Measurements from ENCODE around the gene LRRC52. TPM values are rescaled to one million over a fixed set of nuclear protein-coding genes. Genes with fewer than 3 reads are reported as not detected.

The LRRC52 gene
- total RNA-seq, 2 donors from 2014 or later: not detected

DNA sequence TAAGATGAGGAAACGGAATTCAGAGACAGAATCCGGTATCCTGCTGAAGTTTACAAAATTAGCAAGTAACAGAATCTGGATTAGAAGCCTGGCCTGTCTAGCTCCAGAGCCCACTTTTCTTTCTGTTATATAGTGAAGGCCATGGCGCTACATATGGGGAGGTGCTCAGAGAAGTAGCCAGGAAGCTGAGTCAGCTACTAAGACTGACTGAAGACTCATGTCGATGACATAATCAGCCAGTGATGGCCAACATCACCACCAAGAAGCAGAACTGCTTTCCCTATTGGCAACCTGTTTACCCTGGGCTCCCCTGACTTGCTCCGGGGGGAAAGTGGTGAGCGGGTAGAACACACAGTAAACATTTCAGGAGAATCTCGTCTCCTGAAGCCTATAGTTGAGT is 18.8 kb downstream of the LRRC52 start:
- TF ChIP-seq, protein P1, sequence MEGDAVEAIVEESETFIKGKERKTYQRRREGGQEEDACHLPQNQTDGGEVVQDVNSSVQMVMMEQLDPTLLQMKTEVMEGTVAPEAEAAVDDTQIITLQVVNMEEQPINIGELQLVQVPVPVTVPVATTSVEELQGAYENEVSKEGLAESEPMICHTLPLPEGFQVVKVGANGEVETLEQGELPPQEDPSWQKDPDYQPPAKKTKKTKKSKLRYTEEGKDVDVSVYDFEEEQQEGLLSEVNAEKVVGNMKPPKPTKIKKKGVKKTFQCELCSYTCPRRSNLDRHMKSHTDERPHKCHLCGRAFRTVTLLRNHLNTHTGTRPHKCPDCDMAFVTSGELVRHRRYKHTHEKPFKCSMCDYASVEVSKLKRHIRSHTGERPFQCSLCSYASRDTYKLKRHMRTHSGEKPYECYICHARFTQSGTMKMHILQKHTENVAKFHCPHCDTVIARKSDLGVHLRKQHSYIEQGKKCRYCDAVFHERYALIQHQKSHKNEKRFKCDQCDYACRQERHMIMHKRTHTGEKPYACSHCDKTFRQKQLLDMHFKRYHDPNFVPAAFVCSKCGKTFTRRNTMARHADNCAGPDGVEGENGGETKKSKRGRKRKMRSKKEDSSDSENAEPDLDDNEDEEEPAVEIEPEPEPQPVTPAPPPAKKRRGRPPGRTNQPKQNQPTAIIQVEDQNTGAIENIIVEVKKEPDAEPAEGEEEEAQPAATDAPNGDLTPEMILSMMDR (IDR thresholded peaks at IDR 0.05): no peak
- Histone ChIP-seq H3K9me3 (no peaks in the 10 kb centered on the region), H3K4me3 (no peak overlapping the region), H3K36me3 (no peaks in the 10 kb centered on the region), H3K27me3 (replicated peaks; ENCODE audit: insufficient read depth) (no peaks in the 10 kb centered on the region), H3K4me1 (ENCODE audit: control insufficient read depth in 1 of 2, low read depth in 2 of 2) (no peaks in the 10 kb centered on the region), H3K27ac (no peak overlapping the region)
- DNase-seq (ENCODE audit: low spot score) (no peak), ATAC-seq (ENCODE audit: insufficient number of reproducible peaks, low FRiP score, low read depth) (no peak)

- no peaks in the 10 kb centered on the region for H3K4me1 ChIP-seq (ENCODE audit: control insufficient read depth in 1 of 2, low read depth in 2 of 2)
- H3K27ac ChIP-seq: no peak overlapping the region
- DNase-seq (ENCODE audit: low spot score) (no peak), ATAC-seq (ENCODE audit: insufficient number of reproducible peaks, low FRiP score, low read depth) (no peak)
- no peaks in the 10 kb centered on the region for H3K9me3 ChIP-seq
- no peak overlapping the region for H3K4me3 ChIP-seq
- TF ChIP-seq, protein P1 (IDR thresholded peaks at IDR 0.05): no peak
- no peaks in the 10 kb centered on the region for H3K27me3 ChIP-seq (replicated peaks; ENCODE audit: insufficient read depth)
- no peaks in the 10 kb centered on the region for H3K36me3 ChIP-seq
Observed at GRCh38 chr1:165563551-165563950, 19.8 kb downstream of the LRRC52 start.

GRCh38 chr1:165564561-165564960 is 20.8 kb downstream of the LRRC52 start:
- no peak for DNase-seq (ENCODE audit: low spot score)
- Histone ChIP-seq H3K4me1 (ENCODE audit: control insufficient read depth in 1 of 2, low read depth in 2 of 2) (no peaks in the 10 kb centered on the region), H3K27me3 (replicated peaks; ENCODE audit: insufficient read depth) (no peaks in the 10 kb centered on the region), H3K27ac (no peak overlapping the region), H3K4me3 (no peak overlapping the region), H3K36me3 (no peaks in the 10 kb centered on the region), H3K9me3 (no peaks in the 10 kb centered on the region)
- ATAC-seq (ENCODE audit: insufficient number of reproducible peaks, low FRiP score, low read depth): no peak
- TF ChIP-seq, protein P1 (IDR thresholded peaks at IDR 0.05): no peak

DNA sequence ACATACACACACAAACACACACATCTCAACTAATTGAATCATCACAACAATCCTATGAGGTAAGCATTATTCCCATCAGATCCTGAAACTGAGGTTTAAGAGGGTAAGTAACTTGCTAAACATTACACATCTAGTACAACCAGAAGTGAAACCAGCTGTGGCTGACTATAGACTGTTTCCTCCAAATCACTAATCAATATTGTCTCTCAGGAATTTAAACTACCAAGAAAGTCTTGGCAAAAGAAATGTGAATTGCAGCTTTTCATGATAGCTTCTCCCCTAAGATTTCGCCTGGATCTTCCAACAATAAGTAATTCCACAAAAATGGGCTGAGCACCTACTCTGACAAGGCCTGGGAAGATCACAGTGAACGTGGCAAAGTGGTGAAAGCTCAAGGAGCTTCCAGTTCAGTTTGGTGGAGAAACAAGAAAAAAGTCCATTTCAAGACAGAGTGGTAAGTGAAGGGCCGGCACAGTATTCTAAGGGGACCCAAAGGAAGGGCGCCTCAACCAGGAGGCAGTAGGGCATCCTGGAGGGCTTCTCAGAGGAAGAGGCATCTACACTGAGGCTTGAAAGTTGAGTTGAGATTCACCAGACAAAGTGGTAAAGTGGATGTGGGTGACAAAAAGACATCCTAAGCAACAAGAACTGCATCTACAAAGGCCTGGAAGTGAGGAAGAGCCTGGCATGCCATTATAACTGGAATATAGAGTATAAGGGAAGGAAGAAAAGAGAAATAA is 22.1 kb downstream of the LRRC52 start:
- DNase-seq (ENCODE audit: low spot score) (no peak), ATAC-seq (ENCODE audit: insufficient number of reproducible peaks, low FRiP score, low read depth) (no peak)
- no peaks in the 10 kb centered on the region for H3K36me3 ChIP-seq
- H3K9me3 ChIP-seq: no peaks in the 10 kb centered on the region
- no peaks in the 10 kb centered on the region for H3K27me3 ChIP-seq (replicated peaks; ENCODE audit: insufficient read depth)
- no peaks in the 10 kb centered on the region for H3K4me1 ChIP-seq (ENCODE audit: control insufficient read depth in 1 of 2, low read depth in 2 of 2)
- TF ChIP-seq, protein P1 (IDR thresholded peaks at IDR 0.05): no peak
- no peak overlapping the region for H3K4me3 ChIP-seq
- no peak overlapping the region for H3K27ac ChIP-seq

DNA sequence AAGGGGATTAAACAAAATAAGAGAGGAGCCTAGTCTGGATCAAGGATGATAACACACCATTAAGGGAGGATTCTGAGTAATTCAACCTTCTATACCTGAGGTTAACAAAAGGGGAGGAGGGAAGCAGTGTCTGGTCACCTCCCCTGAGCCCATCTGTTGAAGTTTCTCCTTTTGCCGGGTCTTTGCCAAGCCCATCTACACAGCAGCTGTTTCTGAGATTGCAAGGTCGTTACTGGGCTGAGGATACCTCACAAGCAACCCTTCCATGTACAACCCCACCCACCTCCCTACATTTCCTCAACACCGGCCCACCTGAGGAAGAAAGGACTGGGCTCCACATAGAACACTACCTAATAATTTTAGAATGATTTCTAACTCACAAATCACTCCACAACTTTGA is 26.3 kb downstream of the LRRC52 start:
- TF ChIP-seq, protein P1 (IDR thresholded peaks at IDR 0.05): no peak
- no peaks in the 10 kb centered on the region for H3K9me3 ChIP-seq
- ATAC-seq (ENCODE audit: insufficient number of reproducible peaks, low FRiP score, low read depth) (no peak), DNase-seq (ENCODE audit: low spot score) (no peak)
- no peaks in the 10 kb centered on the region for H3K27me3 ChIP-seq (replicated peaks; ENCODE audit: insufficient read depth)
- H3K4me3 ChIP-seq: no peak overlapping the region
- H3K4me1 ChIP-seq (ENCODE audit: control insufficient read depth in 1 of 2, low read depth in 2 of 2): no peaks in the 10 kb centered on the region
- H3K27ac ChIP-seq: no peak overlapping the region
- H3K36me3 ChIP-seq: no peaks in the 10 kb centered on the region
